Adipose tissue (tissue), 3 donors: ENCODE measurements around the gene ZSWIM4. TPM values are rescaled to one million over a fixed set of nuclear protein-coding genes. Genes with fewer than 3 reads are reported as not detected.

Experiments used
- H3K27ac ChIP-seq: one replicate; pipeline ENCODE4 v1.5.1; 2013; ENCODE audit warnings: low read depth, low read length
- WGBS, 3 donors: extraction: QIAGEN DNeasy Blood & Tissue Kit; methylation state at CpG; one replicate each; pipeline ENCODE4 v1.1.7; 2013; 5-methylcytosine and 5-hydroxymethylcytosine counted together
- polyA plus RNA-seq, 3 donors: library from polyadenylated mRNA; stranded (reverse); fragments of 200-250 nt; gene quantifications; one replicate each; pipeline ENCODE4 v1.2.3, GENCODE V29; 2013
- donor health status: healthy with polysubstance abuse.
- donor health status: Bipolar disorder and iron deficiency.
- donor health status: healthy.

ZSWIM4 gene
- polyA plus RNA-seq, 3 donors, result 1.6 to 3.4 (median 2.0) TPM

DNA sequence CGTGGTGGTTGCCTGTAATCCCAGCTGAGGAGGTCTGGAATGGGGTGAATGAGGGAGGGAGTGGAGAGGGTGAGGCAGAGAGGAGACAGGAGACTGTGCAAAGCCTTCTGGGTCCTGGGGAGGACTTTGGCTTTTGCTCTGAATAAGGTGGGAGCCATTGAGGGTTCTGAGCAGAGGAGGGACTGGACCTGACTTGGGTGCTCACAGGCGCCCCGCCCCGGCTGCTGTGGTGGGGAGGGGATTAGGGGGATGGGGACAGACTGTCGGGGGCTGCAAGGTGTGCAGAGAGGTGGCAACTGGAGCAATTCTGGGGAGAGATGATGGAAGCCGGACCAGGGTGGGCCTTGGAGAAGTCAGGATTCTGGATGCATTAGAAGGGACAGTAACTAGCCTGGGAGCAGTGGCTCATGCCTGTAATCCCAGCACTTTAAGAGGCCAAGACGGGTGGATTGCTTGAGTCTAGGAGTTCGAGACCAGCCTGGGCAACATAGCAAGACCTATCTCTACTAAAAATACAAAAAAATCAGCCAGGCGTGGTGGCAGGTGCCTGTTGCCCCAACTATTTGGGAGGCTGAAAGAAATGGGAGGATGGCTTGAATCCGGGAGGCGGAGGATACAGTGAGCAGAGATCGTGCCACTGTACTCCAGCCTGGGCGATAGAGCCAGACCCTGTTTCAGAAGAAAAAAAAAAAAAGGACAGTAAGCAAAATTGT lies 65.6 kb downstream of the ZSWIM4 start:
- H3K27ac ChIP-seq, result no peak overlapping the region
- WGBS, 3 donors, result 78 to 83% (median 79%) methylated on average over 13 of the region's 13 CpGs

DNA sequence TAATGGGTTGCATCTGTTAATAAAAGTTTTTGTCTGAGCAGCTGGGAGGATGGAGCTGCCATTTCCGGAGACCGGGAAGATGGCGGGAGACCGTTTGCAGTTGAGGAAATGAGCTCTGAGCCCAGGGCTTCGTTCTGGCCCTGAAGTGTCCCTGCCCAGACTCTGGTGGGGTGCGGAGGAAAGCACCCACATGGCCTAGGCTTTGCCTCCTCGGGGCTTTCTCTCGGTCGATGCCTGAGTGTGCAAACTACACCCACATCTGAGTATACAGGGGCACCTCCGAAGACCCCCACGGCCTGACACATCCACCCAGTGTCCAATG lies 66.1 kb downstream of the ZSWIM4 start:
- 16 to 65% (median 17%) methylated on average over 11 of the region's 11 CpGs for WGBS, 3 donors
- no peak overlapping the region for H3K27ac ChIP-seq

DNA sequence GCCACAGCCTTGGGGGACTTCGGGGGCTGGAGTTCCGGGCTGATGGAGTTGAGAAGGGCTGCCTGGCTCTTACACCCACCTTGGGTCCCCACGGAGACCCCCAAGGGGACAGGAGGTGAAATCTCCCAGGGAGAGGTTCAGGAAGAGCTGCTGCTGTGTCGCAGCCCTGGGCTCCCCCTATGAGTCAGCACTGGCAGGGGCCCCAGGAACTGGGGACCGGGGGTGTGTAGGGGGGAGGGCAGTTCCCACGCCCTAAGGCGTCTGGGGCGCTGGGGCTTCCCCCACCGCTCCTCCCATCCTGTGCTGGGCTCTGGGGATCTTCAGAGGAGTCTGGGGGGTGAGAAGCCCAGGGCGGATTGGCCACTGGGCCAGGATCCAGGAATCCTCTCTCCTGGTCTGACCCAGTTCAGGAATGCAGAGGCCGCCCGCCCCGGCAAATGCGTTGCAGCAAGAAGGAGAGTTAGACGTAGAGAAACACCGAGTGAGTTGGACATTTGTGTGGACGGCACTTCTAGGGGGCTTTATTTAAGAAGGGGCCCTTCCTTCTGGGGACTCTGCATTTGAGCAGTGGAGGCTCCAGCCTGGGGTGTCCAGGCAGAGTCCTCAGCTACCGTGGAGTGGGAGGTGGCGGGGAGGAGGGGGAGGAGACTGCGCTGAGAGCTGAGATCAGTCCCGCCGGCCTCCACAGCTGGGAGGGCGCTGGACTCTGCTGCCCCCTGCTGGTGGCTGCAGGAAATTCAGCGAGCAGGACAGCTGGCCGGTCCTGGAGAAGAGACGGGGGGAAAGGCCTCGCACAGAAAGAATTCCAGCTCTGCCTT lies 66.7 kb downstream of the ZSWIM4 start:
- peak overlapping the region; percentile 68 for H3K27ac ChIP-seq
- WGBS, 3 donors, result 0 to 3% (median 1%) methylated on average over 27 of the region's 27 CpGs

DNA sequence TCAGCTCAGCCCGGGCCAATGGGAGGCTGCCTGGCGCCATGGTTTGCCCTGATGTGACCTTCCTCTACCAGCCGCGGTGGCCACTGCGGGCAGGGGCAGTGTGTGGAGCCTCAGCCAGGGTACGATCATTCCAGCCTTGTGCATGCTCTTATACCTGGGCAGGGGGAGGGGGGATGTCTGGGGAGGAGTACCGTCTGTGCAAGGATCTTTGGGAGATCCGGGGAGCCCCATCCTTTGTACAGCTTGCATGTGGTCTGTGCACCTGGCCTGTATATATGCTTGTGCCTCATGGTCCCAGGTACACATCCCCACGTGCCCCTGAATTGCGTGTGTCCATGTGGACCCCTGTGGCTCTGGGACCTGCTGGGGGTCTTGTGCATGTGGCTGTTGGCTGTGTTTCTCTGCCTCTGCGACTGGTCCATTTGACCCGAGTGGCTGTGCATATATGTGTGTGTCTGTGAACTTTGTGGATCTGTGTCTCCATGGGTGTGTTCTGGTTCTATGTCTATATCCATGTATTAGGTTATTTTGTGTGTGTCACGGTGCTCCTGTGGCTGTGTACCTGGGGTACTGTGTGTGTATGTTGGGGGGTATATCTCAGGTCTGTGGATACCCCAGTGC lies 68.9 kb downstream of the ZSWIM4 start:
- 40 to 50% (median 42%) methylated on average over 13 of the region's 13 CpGs for whole genome bisulfite sequencing, 3 donors
- no peak overlapping the region for H3K27ac ChIP-seq

DNA sequence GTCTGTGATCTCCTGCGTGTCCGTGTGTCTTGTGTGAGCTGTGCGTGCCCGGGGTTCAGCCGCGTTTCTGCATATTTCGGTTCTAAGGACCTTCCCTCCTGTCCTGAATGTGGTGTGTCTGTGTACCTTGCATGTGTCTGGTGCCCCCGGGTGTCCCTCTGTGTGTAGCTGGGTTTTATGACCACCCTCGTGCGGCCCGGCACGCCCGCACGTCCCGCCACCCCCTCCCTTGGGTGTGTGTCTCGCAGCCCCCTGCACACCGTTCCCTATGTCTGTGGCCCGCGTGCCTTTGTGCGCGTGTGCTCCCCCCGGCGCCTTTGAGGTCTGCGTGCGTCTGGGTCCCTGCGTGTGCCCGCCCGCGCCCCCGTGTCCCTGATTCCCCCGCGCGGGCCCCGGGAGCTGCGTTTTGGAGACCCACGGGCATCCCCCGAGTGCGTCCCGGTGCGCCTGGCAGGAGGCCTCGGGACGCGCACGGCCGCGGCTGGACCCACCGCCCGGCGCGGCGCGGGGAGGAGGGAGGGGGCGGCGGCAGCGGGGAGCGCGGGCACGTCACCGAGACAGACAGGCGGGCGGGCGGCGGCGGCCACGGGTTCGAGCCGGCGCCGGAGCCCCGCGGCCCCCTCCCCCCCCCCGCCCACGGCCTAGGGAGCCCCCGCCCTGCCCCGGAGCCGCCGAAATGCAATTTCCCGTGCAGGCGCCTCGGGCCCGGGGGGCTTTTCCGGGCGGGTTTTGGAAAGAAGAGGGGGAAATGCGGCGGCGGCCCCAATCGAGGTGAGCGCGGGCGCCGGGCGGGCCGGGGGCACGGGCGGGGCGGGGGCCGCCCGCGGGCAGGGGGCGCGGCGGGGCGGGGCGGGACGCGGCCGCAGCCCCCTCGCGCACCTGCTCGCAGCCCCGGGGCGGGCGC lies 69.7 kb downstream of the ZSWIM4 start:
- WGBS, 3 donors, result 5 to 12% (median 11%) methylated on average over 53 to 113 of the region's 113 CpGs

DNA sequence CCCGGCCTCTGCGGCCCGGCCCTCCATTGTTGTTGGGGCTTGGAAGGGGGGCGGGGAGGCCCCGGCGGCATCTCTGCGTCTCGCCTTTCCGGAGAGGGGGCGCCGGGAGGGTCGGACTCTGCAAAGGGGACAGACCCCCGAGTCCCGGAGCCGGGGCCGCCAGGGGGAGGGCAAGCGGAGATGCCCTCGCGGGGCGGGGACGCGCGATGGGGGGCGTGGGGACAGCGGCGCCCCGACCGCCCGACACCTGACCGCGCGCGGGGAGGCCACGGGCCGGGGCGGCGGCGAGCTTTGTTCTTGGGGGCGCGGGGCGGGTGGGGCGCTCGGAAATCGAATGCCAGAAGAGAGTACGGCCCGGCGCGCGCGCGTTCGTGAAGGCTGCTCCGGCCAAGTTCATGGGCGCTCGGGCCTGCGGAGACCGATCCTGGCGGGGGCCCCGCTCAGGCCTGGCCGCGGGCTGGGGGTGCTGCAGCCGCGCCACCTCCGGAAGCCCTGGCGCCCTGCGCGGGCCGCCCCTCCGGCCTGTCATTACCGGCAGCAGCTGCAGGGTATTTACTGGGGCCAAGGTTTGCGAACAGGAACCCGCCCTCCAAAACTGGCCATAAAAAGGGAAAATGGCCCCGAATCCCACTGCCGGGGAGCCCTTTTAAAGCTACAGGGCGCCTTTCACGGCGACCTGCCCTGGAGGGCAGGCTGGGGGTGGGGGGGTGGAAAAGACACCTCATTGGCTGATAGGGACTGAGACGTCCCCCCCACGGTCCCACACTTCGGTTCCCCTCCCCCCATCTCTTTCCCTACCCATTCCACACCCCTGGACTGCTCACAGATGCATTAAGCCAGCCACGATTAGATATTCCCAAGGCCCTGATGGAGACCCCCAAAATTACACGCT lies 70.6 kb downstream of the ZSWIM4 start:
- no peak overlapping the region for H3K27ac ChIP-seq
- WGBS, 3 donors, result 1 to 2% (median 2%) methylated on average over 70 to 82 of the region's 82 CpGs

More for the DNA sequence above, 69.7 kb downstream of the ZSWIM4 start:
- no peak overlapping the region for H3K27ac ChIP-seq

DNA sequence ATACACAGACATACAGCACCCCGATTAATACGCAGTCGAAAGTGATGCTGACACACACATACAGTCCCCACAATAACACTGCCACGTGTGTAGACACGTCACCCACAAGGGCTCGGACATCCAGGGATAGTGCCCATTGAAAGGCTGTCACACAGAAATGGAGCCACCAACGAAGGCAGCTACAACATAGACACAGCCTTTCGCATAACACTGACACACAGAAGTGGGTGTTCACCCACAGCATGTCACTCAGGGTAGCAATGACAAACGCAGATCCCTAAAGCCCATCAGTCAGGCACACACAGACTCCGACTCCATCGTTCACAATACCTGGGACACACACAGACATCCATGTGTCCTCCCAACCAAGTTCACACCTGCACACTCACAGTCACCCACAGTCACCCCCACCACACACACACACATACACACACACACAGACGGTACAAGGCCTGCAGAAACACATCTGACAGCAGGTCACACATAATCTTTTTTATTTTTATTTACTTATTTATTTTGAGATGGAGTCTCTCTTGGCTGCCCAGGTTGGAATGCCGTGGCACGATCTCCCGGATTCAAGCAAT lies 71.3 kb downstream of the ZSWIM4 start:
- H3K27ac ChIP-seq, result no peak overlapping the region
- WGBS, 3 donors, result 72 to 77% (median 75%) methylated on average over 15 of the region's 15 CpGs

DNA sequence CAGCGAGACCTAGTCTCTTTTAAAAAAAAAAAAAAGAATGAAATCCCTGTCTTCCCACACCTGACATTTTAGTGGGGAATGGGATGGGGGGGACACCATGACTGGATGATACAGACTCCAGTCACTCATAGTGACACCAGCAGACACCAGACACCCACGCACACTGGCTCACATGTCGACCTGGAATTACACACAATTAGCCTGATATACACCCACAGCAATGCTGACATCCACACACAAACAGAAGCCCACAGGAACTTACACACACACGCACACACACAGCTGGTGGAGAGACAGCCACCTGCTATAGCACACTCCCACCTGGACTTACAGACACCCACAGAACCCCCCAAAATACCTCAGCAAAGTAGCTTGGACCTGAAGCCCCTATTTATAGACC lies 73.4 kb downstream of the ZSWIM4 start:
- WGBS, 3 donors, result 82 to 90% (median 87%) methylated on average over 4 of the region's 4 CpGs
- H3K27ac ChIP-seq, result no peak overlapping the region

DNA sequence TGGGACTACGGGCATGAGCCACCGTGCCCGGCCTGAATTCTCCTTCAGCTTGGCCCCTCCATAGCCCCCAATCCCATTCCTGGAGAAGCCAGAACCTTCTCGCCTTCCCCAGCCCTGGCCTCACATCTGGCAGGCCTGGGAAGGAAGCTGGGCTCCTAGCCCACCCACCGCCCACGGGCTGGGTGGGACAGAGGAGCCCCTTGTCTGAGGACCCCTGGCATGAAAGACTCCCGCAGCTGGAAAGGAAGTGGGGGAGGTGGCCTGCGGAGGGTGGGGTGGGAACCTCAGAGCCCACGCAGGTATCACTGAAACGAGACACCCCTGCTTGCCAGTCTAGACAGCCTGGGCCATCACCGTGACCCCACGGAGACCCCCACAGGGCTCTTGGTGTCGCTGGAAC lies 74.0 kb downstream of the ZSWIM4 start:
- 75 to 78% (median 76%) methylated on average over 12 to 13 of the region's 13 CpGs for WGBS, 3 donors
- no peak overlapping the region for H3K27ac ChIP-seq

DNA sequence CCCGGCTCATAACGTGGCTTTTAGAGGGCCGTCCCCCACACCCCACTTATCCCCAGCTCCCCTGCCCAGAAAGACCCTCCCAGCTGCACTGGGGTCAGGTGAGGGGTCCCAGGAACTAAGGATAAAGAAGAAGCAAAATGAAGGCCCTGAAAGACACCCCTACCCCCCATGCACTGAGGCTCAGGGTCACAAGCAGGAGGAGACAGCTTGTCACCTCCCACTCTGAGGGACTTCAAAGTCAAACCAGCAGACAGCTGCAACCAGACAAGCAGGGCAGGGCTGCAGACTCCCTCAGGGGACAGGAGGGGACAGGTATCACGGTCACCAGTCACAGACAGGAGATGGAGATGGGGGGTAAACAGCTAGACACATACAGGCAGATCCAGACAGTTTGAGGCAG lies 75.6 kb downstream of the ZSWIM4 start:
- WGBS, 3 donors, result 88 to 99% (median 99%) methylated on average over 4 of the region's 4 CpGs
- H3K27ac ChIP-seq, result no peak overlapping the region

DNA sequence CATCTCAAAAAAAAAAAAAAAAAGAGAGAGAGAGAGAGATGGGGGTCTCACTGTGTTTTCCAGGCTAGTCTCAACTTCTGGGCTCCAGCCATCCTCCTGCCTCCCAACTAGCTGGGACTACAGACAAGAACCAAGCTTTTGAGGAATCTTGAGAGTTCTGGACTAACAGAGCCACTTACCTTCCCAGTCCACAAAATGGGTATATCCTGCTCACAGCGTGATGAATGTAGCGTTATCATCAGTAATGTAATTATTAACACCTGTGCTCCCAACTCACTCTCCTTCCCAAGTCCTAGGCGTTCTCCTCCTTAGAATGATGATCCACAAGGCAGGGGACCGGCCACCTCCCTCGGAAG lies 77.1 kb downstream of the ZSWIM4 start:
- WGBS, 3 donors, result 34 to 49% (median 36%) methylated on average over 5 of the region's 5 CpGs
- no peak overlapping the region for H3K27ac ChIP-seq

DNA sequence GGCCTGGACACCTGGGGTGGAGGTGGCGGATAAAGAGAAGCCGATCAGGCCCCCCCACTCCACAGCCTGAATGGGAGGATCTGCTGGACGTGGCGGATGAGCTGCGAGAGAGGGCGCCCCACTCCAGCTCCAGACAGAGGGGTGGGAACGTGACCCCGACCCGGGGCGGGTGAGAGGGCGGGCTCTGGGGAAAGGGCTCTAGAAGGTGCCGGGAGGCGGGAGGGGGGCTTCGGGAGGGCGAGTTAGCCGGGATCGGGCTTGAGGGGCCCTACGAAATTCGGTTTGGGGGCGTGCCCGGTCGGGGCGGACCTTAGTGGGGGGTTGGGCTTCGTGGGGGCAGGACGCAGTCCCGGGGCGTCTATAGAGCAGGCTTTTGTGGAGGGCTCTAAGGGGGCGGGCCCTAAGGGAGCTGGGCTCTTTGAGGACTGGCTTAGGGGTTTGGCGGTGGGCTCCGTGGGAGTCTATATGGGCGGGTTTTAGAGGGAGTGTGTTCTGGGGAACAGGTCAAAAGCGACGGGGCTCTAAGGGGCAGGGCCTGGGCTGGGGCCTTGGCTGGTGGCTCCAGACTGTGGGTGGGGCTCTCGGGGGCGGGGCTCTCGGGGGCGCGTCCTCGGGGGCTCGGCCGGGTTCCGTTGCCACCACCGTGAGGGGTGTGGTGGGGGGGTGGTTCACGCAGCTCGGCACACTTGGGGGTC lies 77.6 kb downstream of the ZSWIM4 start:
- no peak overlapping the region for H3K27ac ChIP-seq
- WGBS, 3 donors, result 2 to 3% (median 2%) methylated on average over 39 to 45 of the region's 45 CpGs

DNA sequence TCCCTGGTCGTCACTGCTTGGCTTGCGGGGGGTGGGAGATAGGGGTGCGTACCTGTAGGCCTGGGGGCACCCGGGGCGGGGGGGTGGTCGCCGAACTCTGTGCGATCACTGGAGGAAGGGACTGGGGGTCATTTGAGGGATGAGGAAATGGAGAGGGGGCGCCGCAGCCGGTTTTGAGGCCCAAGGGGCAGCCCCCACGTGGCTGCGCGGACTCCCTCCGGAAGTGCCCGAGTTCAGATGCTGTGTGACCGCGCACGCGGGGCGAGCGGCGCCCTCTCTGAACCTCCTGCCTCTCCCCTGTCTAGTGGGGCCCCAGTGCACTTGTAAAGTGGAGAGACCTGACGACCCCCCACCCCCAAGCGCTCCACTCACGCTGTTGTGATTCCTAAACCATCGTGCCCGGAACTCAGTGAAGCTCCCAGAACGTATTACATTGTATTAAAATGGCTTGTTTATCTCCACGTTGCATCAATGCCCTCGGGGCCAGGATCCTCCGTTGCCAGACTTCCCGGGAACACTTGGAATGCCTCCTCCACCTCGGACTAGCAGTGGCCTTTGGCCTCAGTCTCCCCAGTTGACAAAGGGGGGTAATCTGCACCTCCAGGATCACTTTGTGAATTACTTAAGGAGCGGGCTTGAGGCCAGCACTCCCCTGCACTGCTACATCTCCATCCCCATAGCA lies 78.7 kb downstream of the ZSWIM4 start:
- WGBS, 3 donors, result 38 to 68% (median 57%) methylated on average over 25 to 35 of the region's 35 CpGs
- no peak overlapping the region for H3K27ac ChIP-seq

DNA sequence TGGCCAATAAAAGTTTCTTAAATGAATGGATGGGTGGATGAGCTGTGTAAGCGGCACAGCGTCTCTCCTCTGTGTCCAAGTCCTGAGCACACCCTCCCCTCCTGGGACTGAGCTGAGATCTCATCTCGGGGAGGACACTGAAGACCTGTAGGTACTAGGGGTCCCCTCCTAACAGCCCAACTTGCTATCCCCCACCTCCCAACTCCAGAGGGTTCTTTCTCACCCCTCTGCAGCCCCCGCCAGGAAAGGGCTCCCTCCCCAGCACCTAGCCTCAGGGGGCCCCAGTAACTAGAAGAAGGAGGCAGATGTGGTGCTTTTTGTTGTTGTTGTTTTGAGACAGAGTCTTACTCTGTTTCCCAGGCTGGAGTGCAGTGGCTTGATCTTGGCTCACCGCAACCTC lies 80.6 kb downstream of the ZSWIM4 start:
- WGBS, 3 donors, result 91 to 95% (median 94%) methylated on average over 5 of the region's 5 CpGs
- H3K27ac ChIP-seq, result no peak overlapping the region

DNA sequence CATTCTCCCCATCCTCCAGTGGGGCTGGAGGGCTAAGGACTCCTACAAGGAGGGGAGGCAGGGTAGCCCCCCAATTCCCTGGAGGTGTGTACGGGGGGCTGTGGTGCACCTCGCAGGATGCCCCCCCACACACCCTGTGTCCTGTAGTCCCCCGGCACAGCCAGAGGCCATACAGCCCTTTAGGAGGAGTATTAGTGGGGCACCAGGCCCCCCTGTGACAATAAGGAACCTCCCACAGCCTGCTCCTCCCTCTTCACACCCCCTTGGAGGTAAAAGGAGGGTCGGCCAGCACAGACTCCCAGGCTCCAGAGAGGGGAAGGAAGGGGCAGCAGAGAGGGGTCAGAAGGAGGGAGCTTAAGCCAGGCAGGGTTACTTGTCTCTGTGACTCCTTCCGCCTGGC lies 81.6 kb downstream of the ZSWIM4 start, which contains the start of gene NANOS3:
Gene NANOS3 (plus strand): TSS at position 301 of the 400 bp plus-strand sequence. CDS start 115 bp downstream, outside the sequence.
- WGBS, 3 donors, result 43 to 63% (median 59%) methylated on average over 4 to 5 of the region's 5 CpGs

DNA sequence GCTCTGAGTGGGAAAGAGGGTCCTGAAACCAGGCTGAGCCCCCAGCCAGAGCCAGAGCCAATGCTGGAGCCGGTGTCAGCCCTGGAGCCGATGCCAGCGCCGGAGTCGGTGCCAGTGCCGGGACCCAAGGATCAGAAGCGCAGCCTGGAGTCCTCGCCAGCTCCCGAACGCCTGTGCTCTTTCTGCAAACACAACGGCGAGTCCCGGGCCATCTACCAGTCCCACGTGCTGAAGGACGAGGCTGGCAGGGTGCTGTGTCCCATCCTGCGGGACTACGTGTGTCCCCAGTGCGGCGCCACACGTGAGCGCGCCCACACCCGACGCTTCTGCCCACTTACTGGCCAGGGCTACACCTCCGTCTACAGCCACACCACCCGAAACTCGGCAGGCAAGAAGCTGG lies 82.1 kb downstream of the ZSWIM4 start:
- H3K27ac ChIP-seq, result no peak overlapping the region
- WGBS, 3 donors, result 83 to 91% (median 89%) methylated on average over 27 of the region's 27 CpGs

More for the DNA sequence above, 81.6 kb downstream of the ZSWIM4 start, which contains the start of gene NANOS3:
- H3K27ac ChIP-seq, result no peak within 1 kb of the TSS
